KOPT-K1 (cell line): ENCODE measurements around the gene TNFRSF8.
A peak's percentile ranks its signal among the peaks of the same experiment; 100 is the strongest.

Experiments
- H3K27ac ChIP-seq: fragments of 200-600 bp; sonication (generic); 2 replicates; pipeline ENCODE4 v1.5.1; 2016; ENCODE audit warnings: antibody characterized with exemption, mild to moderate bottlenecking, low read depth, low read length; ENCODE audit not compliant: poor library complexity, severe bottlenecking
- H3K36me3 ChIP-seq: fragments of 200-600 bp; sonication (generic); 2 replicates; pipeline ENCODE4 v1.5.1; 2017; ENCODE audit warnings: antibody characterized with exemption, mild to moderate bottlenecking, low read length, moderate library complexity; ENCODE audit not compliant: insufficient read depth
- H3K9me3 ChIP-seq: fragments of 200-600 bp; sonication (generic); 2 replicates; pipeline ENCODE4 v1.5.1; 2017; ENCODE audit warnings: antibody characterized with exemption, low read length, mild to moderate bottlenecking; ENCODE audit not compliant: insufficient read depth, poor library complexity, severe bottlenecking

Gene TNFRSF8

DNA sequence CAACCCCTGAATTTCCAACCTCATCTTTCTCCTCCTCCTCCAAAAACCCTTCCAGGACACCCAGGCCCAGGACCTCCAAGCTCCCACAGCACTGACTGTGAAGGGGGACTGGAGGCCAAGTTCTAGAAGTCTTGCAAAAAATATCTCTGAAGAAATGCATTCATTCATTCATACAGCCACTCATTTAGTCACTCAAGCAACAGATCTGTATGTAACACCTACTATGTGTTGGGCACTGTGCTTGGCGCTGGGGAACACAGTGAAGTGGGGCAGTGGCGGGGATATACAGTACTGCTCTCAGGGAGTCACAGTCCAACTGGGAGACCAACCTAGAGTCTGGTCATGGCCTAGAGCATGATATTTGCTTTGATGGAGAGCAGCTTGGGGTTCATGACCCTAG lies 88.4 kb downstream of the TNFRSF8 start:
- no peak overlapping the region for H3K27ac ChIP-seq

DNA sequence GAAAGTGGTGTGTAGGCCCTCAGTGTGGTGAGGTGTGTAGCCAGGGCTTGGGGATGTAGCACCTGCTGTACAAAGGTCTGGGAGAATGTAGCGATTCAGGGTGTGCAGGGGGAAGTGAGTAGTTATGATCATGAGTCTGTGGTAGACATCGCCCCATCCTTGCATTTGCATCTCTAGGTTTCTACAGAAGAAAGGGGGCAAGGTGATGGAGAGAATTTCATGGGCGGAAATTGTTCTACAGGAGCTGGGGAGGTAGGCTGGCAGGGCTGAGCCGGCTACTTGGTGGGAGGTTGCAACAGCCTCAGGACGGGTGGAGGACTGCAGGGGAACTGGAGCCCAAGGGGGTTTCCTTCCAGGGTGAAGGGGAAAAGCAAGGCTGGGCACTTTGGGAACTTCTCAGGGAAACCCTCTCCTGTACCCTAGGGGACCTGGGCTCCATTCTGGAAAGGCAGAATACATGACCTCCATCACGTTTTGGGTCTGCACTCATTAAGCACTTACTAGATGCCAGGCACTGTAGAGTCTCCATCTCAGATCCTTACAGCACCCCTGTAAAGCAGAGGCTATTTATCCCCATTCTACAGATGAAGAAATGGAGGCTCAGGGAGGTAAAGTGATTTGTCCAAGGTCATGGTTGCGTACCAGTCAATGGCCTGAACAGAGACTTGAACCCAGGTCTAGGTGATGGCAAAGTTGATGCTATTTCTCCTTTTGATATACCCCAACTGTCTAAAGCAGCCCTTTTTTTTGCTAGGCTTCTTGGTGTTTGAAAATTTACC lies 89.2 kb downstream of the TNFRSF8 start:
- no peaks in the 10 kb centered on the region for H3K36me3 ChIP-seq
- H3K9me3 ChIP-seq = no peaks in the 10 kb centered on the region
- no peak overlapping the region for H3K27ac ChIP-seq

More for the DNA sequence above, 88.4 kb downstream of the TNFRSF8 start:
- H3K9me3 ChIP-seq = no peaks in the 10 kb centered on the region
- H3K36me3 ChIP-seq = no peaks in the 10 kb centered on the region

DNA sequence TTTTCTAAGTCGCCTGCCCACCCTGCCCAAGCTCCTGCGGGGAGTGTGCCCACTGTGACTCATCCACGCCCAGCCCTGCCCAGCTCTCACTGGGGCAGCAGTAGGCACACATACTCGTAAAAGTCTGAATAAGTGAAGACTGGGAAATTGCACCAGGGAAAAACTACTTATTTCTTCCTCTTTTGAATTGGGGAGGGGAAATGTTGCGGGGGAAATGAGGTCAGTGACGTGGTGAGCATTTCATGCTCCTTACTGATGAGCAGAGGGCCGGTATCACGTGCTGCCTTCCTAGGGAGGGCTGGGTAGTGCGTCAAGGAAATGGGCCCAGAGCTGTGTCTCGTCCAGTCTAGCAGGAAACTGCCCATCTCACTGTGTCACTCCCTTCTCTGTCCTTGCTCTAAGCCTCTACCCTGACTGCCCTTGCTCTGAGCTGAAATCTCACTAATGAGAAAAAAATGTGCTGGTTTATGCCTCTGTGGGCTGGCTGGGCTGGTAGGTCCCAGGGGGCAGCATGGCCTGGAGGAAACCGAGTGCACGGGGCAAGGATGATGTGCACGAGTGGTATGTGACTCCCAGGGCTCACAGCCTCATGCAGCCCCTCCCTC lies 90.2 kb downstream of the TNFRSF8 start:
- H3K27ac ChIP-seq = no peak overlapping the region
- H3K36me3 ChIP-seq = no peaks in the 10 kb centered on the region
- no peaks in the 10 kb centered on the region for H3K9me3 ChIP-seq

DNA sequence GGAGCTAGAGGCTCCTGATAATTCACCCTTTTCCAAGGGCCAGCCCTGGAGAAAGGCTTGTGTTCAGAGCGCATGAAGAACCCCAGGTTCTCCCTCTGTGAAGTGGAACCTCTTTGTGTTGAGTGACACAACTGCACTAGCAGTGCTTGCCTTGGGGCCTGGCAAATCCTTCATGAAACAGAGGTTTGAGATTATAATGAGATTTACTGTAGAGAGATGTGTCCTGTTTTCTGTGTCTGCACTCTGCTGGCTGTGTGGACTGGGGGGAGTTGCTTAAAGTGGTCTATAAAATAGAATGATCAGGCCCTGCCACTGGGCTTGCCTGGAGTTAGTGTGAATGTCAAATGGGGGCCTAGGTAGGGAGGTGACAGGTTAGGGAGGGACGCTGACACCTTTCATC lies 92.2 kb downstream of the TNFRSF8 start:
- Histone ChIP-seq H3K27ac (no peak overlapping the region), H3K36me3 (no peaks in the 10 kb centered on the region), H3K9me3 (no peaks in the 10 kb centered on the region)

DNA sequence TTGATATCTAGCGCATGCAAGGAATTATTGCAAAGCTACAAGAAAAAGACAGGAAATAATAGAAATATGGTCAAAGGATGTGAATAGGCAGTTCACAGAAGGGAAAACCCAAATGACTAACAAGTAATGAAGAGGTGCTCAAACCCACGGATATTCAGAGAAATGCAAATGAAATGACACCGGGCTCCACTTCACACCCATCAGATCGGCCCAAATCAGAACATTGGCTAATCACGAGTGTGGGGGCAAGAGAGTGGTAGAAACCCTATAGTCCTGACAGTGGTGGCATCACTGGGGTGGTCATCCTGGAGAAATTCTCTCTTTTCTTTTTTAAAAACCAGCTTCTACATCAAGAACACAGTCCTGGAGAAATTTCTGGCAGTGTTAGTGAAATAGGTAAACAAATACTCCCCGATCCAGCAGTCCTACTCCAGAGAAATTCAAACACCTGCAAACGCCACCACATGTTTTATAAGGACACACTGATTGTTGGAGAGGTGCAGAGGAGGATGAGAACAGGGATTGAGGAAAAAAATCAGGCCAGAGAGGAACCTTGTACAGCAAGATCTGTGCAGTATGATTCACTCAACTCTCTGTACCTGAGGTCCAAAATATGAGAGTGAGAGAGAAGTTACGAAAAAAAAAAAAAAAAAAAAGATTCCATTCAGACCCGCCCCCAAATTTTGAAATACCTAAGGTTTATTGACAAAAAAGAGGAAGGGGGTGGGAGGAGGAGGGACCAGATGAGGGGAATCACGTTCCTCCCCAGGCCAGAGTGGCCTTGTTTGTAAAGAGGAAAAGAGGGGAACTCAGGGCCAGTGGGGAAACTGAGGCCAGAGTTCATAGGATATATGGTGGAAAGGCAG lies 94.5 kb downstream of the TNFRSF8 start:
- Histone ChIP-seq H3K27ac (peak overlapping the region; percentile 6), H3K9me3 (no peaks in the 10 kb centered on the region), H3K36me3 (no peaks in the 10 kb centered on the region)

DNA sequence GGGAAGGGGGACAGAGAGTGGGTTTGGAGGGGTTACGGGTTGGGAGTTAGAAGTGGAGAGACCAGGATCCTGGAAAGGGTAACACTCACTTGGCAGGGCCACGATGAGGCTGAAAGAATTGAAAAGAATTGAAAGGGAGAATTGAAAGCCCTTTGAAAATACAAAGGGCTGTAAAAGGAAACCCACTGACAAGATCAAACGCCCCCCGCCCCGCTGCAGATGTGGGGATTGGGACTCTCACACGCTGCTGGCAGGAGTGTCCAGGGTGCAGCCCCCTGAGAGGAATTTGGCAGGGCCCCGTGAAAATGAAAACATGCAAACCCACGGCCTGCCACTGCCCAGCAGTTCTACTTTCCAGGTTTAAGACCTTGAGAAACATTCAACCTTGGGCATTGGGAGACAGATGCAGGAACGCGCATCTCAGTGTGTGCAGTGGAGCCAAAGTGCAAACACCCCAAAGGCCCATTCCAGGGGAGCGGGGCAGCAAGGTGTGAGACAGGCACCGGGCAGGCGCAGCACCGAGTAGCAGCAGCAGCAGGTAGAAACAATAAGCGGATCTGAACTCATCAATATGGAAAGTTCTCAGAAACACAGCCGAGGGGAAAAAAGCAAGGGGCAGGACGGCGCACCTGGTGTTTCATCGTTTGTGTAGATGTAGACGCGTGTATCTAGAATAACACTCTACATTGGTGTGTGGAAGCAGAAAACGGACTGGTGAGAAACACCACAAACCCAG lies 95.4 kb downstream of the TNFRSF8 start:
- Histone ChIP-seq H3K9me3 (no peaks in the 10 kb centered on the region), H3K27ac (peak overlapping the region; percentile 25), H3K36me3 (no peaks in the 10 kb centered on the region)

DNA sequence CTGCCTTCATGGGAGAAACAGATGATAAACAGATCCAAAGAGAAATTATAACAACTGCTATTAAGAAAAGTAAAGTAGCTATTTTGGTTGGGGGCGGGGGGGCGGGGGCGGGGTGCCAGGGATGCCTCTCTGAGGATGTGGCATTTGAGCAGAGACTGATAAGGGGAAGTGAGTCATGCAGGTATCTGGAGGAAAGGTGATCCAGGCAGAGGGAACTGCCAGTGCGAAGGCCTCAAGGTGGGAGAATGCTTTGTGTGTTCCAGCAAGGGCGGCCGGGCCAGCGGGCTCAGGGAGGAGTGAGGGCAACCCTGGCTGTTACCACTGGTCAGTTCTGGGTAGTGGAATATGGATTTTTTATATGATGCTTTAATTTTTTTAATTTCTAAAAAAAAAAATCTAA lies 96.7 kb downstream of the TNFRSF8 start:
- H3K9me3 ChIP-seq = no peaks in the 10 kb centered on the region
- no peaks in the 10 kb centered on the region for H3K36me3 ChIP-seq
- no peak overlapping the region for H3K27ac ChIP-seq

DNA sequence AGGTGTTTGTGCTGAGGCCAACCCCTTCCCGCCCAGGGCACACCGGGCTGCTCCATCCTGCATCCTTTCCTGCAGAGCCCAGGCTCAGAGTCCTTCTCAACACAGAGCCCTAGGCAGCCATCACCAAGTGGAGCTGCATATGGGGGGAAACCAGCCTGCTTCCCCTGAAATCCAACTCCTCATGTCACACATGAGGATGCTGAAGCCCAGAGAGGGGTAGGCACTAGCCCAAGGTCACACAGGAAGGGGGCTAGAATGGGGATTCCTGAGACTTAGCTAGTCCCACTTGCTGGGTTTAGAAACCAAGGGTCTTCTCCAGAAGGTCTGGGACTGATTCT lies 98.2 kb downstream of the TNFRSF8 start:
- Histone ChIP-seq H3K27ac (peak overlapping the region; percentile 61), H3K36me3 (no peaks in the 10 kb centered on the region), H3K9me3 (no peaks in the 10 kb centered on the region)

DNA sequence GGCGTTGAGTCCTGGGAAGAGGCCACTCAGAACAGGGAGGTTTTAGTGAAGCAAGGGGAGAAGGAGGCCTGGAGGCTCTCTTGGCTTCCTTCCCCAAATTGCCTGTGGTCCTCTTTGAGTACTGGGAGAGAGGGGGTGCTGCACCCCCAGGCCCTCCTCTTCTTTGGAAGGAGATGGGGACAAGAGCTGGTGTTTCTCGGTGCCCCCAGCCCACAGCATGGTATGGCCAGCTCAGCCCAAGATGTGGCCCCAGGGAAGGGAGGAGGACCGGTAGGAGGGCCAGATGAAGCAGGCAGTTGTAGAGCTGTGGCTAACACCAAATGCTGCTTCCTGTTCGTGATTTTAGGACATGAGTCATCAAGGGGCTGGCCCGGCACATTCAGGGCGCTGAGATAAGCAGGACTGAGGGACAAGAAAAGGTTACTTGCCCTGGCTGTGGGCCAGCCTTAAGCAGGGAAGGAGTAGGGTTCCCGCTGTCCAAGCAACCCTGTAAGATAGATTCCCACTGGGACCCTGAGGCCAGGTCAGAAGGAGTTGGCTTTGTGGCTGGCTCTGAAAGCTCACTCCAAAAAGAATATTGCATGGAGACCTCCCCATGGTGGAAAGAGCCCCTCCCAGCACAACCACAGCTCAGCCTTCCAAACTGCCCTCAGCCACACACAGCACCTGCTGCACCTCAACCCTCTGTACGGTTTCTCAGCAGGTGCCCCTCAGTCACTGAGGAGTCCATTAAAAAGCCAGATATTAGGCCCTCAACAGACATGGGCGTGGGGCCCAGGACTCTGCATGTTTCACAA lies 98.8 kb downstream of the TNFRSF8 start:
- Histone ChIP-seq H3K9me3 (no peaks in the 10 kb centered on the region), H3K27ac (peak overlapping the region; percentile 61), H3K36me3 (no peaks in the 10 kb centered on the region)

DNA sequence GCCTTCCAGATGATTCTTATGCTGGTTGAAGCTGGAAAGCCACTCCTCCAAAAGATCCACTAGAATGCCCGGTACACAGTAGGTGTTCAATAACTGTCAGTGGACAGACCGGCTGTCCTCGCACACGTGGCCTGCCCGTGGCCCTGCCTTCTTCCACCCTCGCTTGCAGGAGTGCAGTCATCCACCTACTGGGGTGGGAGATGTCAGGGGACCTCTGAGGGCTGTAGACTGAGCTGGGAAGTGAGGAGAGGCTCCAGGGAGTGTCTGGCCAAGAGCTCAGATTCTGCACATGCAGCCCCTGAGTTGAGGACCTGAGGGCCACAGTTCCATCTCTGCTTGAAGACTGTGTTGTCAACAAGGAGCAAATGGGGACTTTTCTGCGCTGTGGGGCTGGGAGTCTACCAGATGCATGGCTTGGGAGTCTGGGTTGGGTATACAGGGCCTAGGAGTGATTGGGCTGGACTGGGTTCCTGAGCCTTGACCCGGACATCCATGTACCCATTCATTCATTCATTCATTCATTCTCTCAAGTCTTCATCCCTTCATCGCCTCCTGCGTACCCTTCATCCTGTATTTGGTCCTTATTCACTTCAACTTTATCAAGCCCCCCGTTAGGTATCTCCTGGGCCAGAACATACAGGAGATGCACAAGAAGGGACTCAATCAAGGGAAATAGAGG lies 99.5 kb downstream of the TNFRSF8 start:
- Histone ChIP-seq H3K27ac (peak overlapping the region; percentile 61), H3K9me3 (no peaks in the 10 kb centered on the region), H3K36me3 (no peaks in the 10 kb centered on the region)

DNA sequence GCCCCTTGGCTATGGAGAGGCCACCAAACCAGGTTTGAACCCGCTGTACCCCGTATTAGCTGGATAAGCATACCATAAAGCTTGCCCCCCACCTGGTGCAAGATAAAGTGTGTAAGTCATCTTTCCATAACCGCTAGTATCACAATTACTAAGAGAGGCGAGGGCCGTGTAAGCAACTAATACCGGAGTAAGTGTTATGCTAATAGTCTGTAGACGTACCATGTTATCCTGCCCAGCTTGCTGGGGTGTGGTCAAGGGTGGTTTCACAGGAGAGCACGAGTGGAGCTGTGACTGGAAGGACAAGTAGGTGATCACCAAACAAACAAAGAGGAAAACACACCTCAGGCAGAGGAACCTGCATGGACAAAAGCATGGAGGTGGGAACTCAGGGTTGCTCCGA lies 100.1 kb downstream of the TNFRSF8 start:
- H3K9me3 ChIP-seq = no peaks in the 10 kb centered on the region
- H3K36me3 ChIP-seq = no peaks in the 10 kb centered on the region
- no peak overlapping the region for H3K27ac ChIP-seq

DNA sequence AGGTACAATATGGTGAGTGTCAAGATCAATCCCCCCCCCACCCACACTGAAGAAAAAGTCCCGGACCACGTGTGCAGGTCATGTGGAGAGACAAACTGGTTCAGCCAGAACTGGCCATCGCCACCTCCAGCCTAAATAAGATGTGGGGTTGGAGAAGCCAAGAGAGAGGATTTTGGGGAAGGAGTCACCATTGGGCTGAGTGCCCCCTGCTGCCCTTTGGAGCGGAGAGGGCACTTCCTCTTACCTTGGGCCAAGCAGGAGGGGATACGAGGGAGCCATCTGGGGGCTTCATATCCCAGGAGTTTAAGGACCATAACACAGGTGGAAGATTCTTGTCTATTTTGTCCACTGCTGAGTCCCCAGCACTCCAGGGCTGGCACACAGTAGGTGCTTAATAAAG lies 101.1 kb downstream of the TNFRSF8 start:
- Histone ChIP-seq H3K9me3 (no peaks in the 10 kb centered on the region), H3K27ac (no peak overlapping the region), H3K36me3 (no peaks in the 10 kb centered on the region)

DNA sequence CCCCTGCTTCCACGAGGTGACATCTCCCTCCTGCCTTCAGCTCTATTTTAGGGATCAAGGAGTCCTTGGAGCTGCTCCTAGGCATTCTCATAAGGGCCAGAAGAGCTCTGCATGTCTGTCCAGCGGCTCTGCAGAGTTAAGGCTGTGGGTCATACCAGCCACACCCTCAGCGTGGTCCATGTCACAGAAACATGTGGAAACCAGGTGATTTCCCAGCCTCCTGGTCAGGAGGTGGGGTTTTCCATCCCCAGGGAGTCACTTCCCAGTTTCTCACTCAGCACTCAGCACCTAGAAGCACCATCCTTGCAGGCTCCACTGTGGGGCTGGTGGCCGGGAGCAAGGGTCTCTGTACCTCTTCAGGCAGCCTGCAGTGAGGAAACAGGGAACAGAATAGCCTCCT lies 102.2 kb downstream of the TNFRSF8 start:
- H3K36me3 ChIP-seq = no peaks in the 10 kb centered on the region
- no peaks in the 10 kb centered on the region for H3K9me3 ChIP-seq
- H3K27ac ChIP-seq = no peak overlapping the region
